Rectal smooth muscle tissue (tissue), 1 donor: ENCODE results near the gene DNAH8.

Source experiments
- H3K27ac ChIP-seq: one replicate; pipeline ENCODE4 v1.7.0; 2013; ENCODE audit warnings: low read depth, low read length, inconsistent platforms
- H3K27me3 ChIP-seq: one replicate; pipeline ENCODE4 v1.7.0; 2013; ENCODE audit warnings: low read length; ENCODE audit not compliant: control insufficient read depth, insufficient read depth
- H3K36me3 ChIP-seq: one replicate; pipeline ENCODE4 v1.7.0; 2013; ENCODE audit warnings: low read length; ENCODE audit not compliant: control insufficient read depth, insufficient read depth
- H3K4me1 ChIP-seq: one replicate; pipeline ENCODE4 v1.7.0; 2013; ENCODE audit warnings: low read length; ENCODE audit not compliant: control insufficient read depth, insufficient read depth
- H3K4me3 ChIP-seq: one replicate; pipeline ENCODE4 v1.7.0; 2013; ENCODE audit warnings: low read length
- H3K9ac ChIP-seq: one replicate; pipeline ENCODE4 v1.7.0; 2013; ENCODE audit warnings: low read length

DNAH8 gene

GRCh38 chr6:39008737-39009136, 293.6 kb downstream of the DNAH8 start:
- Histone ChIP-seq H3K36me3 (no peaks in the 10 kb centered on the region), H3K27ac (no peak overlapping the region), H3K4me1 (no peaks in the 10 kb centered on the region), H3K4me3 (no peak overlapping the region), H3K27me3 (no peaks in the 10 kb centered on the region), H3K9ac (no peak overlapping the region)

GRCh38 chr6:39009476-39009875, 294.4 kb downstream of the DNAH8 start:
- Histone ChIP-seq H3K36me3 (no peaks in the 10 kb centered on the region), H3K27ac (no peak overlapping the region)

GRCh38 chr6:39016839-39017546, 301.9 kb downstream of the DNAH8 start:
- Histone ChIP-seq H3K27ac (no peak overlapping the region), H3K9ac (no peak overlapping the region), H3K27me3 (no peaks in the 10 kb centered on the region), H3K36me3 (no peaks in the 10 kb centered on the region), H3K4me3 (no peak overlapping the region), H3K4me1 (no peaks in the 10 kb centered on the region)

More at GRCh38 chr6:39009476-39009875, 294.4 kb downstream of the DNAH8 start:
- H3K9ac ChIP-seq = no peak overlapping the region
- H3K4me3 ChIP-seq = no peak overlapping the region
- no peaks in the 10 kb centered on the region for H3K4me1 ChIP-seq
- H3K27me3 ChIP-seq = no peaks in the 10 kb centered on the region

GRCh38 chr6:39017547-39017880, 302.4 kb downstream of the DNAH8 start:
- Histone ChIP-seq H3K27ac (no peak overlapping the region), H3K27me3 (no peaks in the 10 kb centered on the region), H3K36me3 (no peaks in the 10 kb centered on the region), H3K4me1 (no peaks in the 10 kb centered on the region), H3K4me3 (no peak overlapping the region), H3K9ac (no peak overlapping the region)

- H3K27ac ChIP-seq = no peak overlapping the region
- no peaks in the 10 kb centered on the region for H3K27me3 ChIP-seq
- H3K36me3 ChIP-seq = no peaks in the 10 kb centered on the region
- H3K4me3 ChIP-seq = no peak overlapping the region
- H3K9ac ChIP-seq = no peak overlapping the region
- no peaks in the 10 kb centered on the region for H3K4me1 ChIP-seq
Observed at GRCh38 chr6:39018103-39018502, 303.0 kb downstream of the DNAH8 start.

- Histone ChIP-seq H3K36me3 (no peaks in the 10 kb centered on the region), H3K9ac (no peak overlapping the region), H3K4me1 (no peaks in the 10 kb centered on the region), H3K4me3 (no peak overlapping the region), H3K27me3 (no peaks in the 10 kb centered on the region), H3K27ac (no peak overlapping the region)
Observed at GRCh38 chr6:39020136-39020535, 305.0 kb downstream of the DNAH8 start.

GRCh38 chr6:39021041-39021440, 305.9 kb downstream of the DNAH8 start:
- H3K9ac ChIP-seq = no peak overlapping the region
- no peaks in the 10 kb centered on the region for H3K27me3 ChIP-seq
- no peak overlapping the region for H3K4me3 ChIP-seq
- no peaks in the 10 kb centered on the region for H3K36me3 ChIP-seq
- no peak overlapping the region for H3K27ac ChIP-seq
- H3K4me1 ChIP-seq = no peaks in the 10 kb centered on the region

GRCh38 chr6:39021779-39022178, 306.7 kb downstream of the DNAH8 start:
- Histone ChIP-seq H3K4me1 (no peaks in the 10 kb centered on the region), H3K4me3 (no peak overlapping the region), H3K36me3 (no peaks in the 10 kb centered on the region), H3K9ac (no peak overlapping the region), H3K27me3 (no peaks in the 10 kb centered on the region), H3K27ac (no peak overlapping the region)

- Histone ChIP-seq H3K27me3 (no peaks in the 10 kb centered on the region), H3K9ac (no peak overlapping the region), H3K4me1 (no peaks in the 10 kb centered on the region), H3K36me3 (no peaks in the 10 kb centered on the region), H3K27ac (no peak overlapping the region), H3K4me3 (no peak overlapping the region)
Observed at GRCh38 chr6:39026175-39026574, 311.1 kb downstream of the DNAH8 start.

- H3K9ac ChIP-seq = no peak overlapping the region
- no peak overlapping the region for H3K4me3 ChIP-seq
- H3K36me3 ChIP-seq = no peaks in the 10 kb centered on the region
- H3K4me1 ChIP-seq = no peaks in the 10 kb centered on the region
- no peak overlapping the region for H3K27ac ChIP-seq
- no peaks in the 10 kb centered on the region for H3K27me3 ChIP-seq
Observed at GRCh38 chr6:39029156-39030011, 314.3 kb downstream of the DNAH8 start.

GRCh38 chr6:39035681-39036080, 320.6 kb downstream of the DNAH8 start:
- H3K27ac ChIP-seq = no peak overlapping the region
- no peaks in the 10 kb centered on the region for H3K36me3 ChIP-seq
- H3K27me3 ChIP-seq = no peaks in the 10 kb centered on the region
- H3K9ac ChIP-seq = no peak overlapping the region
- no peaks in the 10 kb centered on the region for H3K4me1 ChIP-seq
- H3K4me3 ChIP-seq = no peak overlapping the region

GRCh38 chr6:39037082-39037508, 322.0 kb downstream of the DNAH8 start:
- Histone ChIP-seq H3K27me3 (no peaks in the 10 kb centered on the region), H3K27ac (no peak overlapping the region), H3K9ac (no peak overlapping the region)

GRCh38 chr6:39037707-39038106, 322.6 kb downstream of the DNAH8 start:
- Histone ChIP-seq H3K27me3 (no peaks in the 10 kb centered on the region), H3K9ac (no peak overlapping the region), H3K27ac (no peak overlapping the region), H3K4me3 (no peak overlapping the region), H3K4me1 (no peaks in the 10 kb centered on the region), H3K36me3 (no peaks in the 10 kb centered on the region)

More at GRCh38 chr6:39037082-39037508, 322.0 kb downstream of the DNAH8 start:
- H3K4me1 ChIP-seq = no peaks in the 10 kb centered on the region
- H3K4me3 ChIP-seq = no peak overlapping the region
- H3K36me3 ChIP-seq = no peaks in the 10 kb centered on the region
